T-helper 17 cell (primary cell): ENCODE measurements around the gene DUS2. TPM values are rescaled to one million over a fixed set of nuclear protein-coding genes. Genes with fewer than 3 reads are reported as not detected.

Source experiments
- ATAC-seq: fragments of 150-1000 bp; cut with Tn5 transposase; 2 replicates; pipeline ENCODE4 v1.10.0; 2021; ENCODE audit warnings: mild to moderate bottlenecking, moderate library complexity
- DNase-seq, 3 donors: peaks; one replicate each; pipeline versions ENCODE4 v3.0.0 to v3.0.0-alpha.2; 2020 to 2021
- H3K9me3 ChIP-seq: one replicate; pipeline ENCODE4 v1.7.0; 2013; ENCODE audit warnings: low read length, mild to moderate bottlenecking; ENCODE audit not compliant: control insufficient read depth, poor library complexity, severe bottlenecking
- H3K27ac Mint-ChIP-seq: one replicate; pipeline ENCODE4 v1.8.0; 2022; ENCODE audit warnings: mild to moderate bottlenecking, moderate library complexity, mixed read lengths
- H3K27me3 Mint-ChIP-seq: one replicate; pipeline ENCODE4 v1.8.0; 2022; ENCODE audit warnings: mixed read lengths
- H3K36me3 Mint-ChIP-seq: one replicate; pipeline ENCODE4 v1.8.0; 2022; ENCODE audit warnings: low read depth, mixed read lengths
- H3K4me1 Mint-ChIP-seq: one replicate; pipeline ENCODE4 v1.8.0; 2022; ENCODE audit warnings: mild to moderate bottlenecking, mixed read lengths
- H3K4me3 Mint-ChIP-seq: one replicate; pipeline ENCODE4 v1.8.0; 2022; ENCODE audit warnings: mild to moderate bottlenecking, moderate library complexity, mixed read lengths
- total RNA-seq, 4 donors: library from RNA in 2 of 4; stranded (reverse) in 2 of 4; gene quantifications; one replicate each; pipeline ENCODE4 v1.2.3 and lab custom pipeline; 2022 to 2026

DUS2 gene
- total RNA-seq, 2 donors from 2014 or later: 12.0 to 12.3 TPM

- Mint-ChIP-seq H3K36me3 (peaks cover 2% of the 10 kb centered on the region), H3K4me3 (no peak overlapping the region), H3K4me1 (peaks cover 35% of the 10 kb centered on the region), H3K27me3 (no peaks in the 10 kb centered on the region), H3K27ac (peak overlapping the region; percentile 93)
- DNase-seq (no peak), ATAC-seq (no peak)
- no peaks in the 10 kb centered on the region for H3K9me3 ChIP-seq
Observed at GRCh38 chr16:68128577-68129305, 105.7 kb downstream of the DUS2 start.

Other genes with a start within 250 kb of the DUS2 start
- 10 to 100 TPM; 29.8 to 30.4 TPM for gene RANBP10, start 216.7 kb upstream of the DUS2 start, total RNA-seq
- gene TSNAXIP1, start 216.4 kb upstream of the DUS2 start, total RNA-seq: under 1 TPM; 0.62 to 0.63 TPM
- gene THAP11, start 181.0 kb upstream of the DUS2 start, total RNA-seq: 10 to 100 TPM; 31.2 to 33.1 TPM
- 10 to 100 TPM; 46.6 to 66.8 TPM for gene NUTF2, start 176.4 kb upstream of the DUS2 start, total RNA-seq
- gene CENPT, start 175.6 kb upstream of the DUS2 start, total RNA-seq: 10 to 100 TPM; 75.3 to 77.0 TPM
- gene EDC4, start 150.2 kb upstream of the DUS2 start, total RNA-seq: 100 to 1,000 TPM in 1 of 2 donors, 10 to 100 TPM in 1; 99.0 to 105 TPM
- 1 to 10 TPM; 2.5 to 2.6 TPM for gene NRN1L, start 138.4 kb upstream of the DUS2 start, total RNA-seq
- gene PSKH1, start 130.0 kb upstream of the DUS2 start, total RNA-seq: 10 to 100 TPM; 14.5 to 15.5 TPM
- gene CTRL, start 91.4 kb upstream of the DUS2 start, total RNA-seq: 1 to 10 TPM; 6.7 to 8.4 TPM
- gene PSMB10, start 86.4 kb upstream of the DUS2 start, total RNA-seq: 100 to 1,000 TPM in 1 of 2 donors, 10 to 100 TPM in 1; 93.7 to 119 TPM
- 1 to 10 TPM; 4.6 to 5.7 TPM for gene LCAT, start 79.2 kb upstream of the DUS2 start, total RNA-seq
- gene SLC12A4, start 54.6 kb upstream of the DUS2 start, total RNA-seq: 10 to 100 TPM; 19.5 to 24.3 TPM
- gene DPEP3, start 42.8 kb upstream of the DUS2 start, total RNA-seq: under 1 TPM; 0.22 to 0.68 TPM
- gene DPEP2, start 23.8 kb upstream of the DUS2 start, total RNA-seq: 10 to 100 TPM; 42.7 to 51.2 TPM
- gene DPEP2NB, start 7.4 kb upstream of the DUS2 start, total RNA-seq: not detected
- 10 to 100 TPM; 13.2 to 14.8 TPM for gene DDX28, start 52 bp upstream of the DUS2 start, total RNA-seq
- gene NFATC3, start 62.1 kb downstream of the DUS2 start, total RNA-seq: 100 to 1,000 TPM in 1 of 2 donors, 10 to 100 TPM in 1; 94.5 to 101 TPM
- gene ESRP2, start 212.8 kb downstream of the DUS2 start, total RNA-seq: under 1 TPM; 0.10 to 0.16 TPM
- 1 to 10 TPM; 6.6 to 7.4 TPM for gene PLA2G15, start 222.1 kb downstream of the DUS2 start, total RNA-seq
- 100 to 1,000 TPM; 148 to 171 TPM for gene SLC7A6, start 241.2 kb downstream of the DUS2 start, total RNA-seq